Measurements from ENCODE around the gene VPS52. TPM values are rescaled to one million over a fixed set of nuclear protein-coding genes. Genes with fewer than 3 reads are reported as not detected.

VPS52 gene
- total RNA-seq, 1 experiment from 2014 or later = 58.2 TPM

GRCh38 chr6:33250731-33251130 is 20.9 kb downstream of the VPS52 start (continued):
- TF ChIP-seq YY1 (IDR thresholded peaks at IDR 0.05; ENCODE audit: extremely low read depth, insufficient replicate concordance, low read depth, low read length) (no peak), ZBTB33 (IDR thresholded peaks at IDR 0.05; ENCODE audit: extremely low read depth, insufficient replicate concordance, low read length) (no peak), POLR2AphosphoS5 (IDR thresholded peaks at IDR 0.05; ENCODE audit: low read depth, low read length) (no peak), EGR1 (IDR thresholded peaks at IDR 0.05; ENCODE audit: low read depth) (no peak)

GRCh38 chr6:33249732-33250630 is 21.7 kb downstream of the VPS52 start:
- no peaks in the 10 kb centered on the region for H4K20me1 ChIP-seq (ENCODE audit: insufficient read depth)
- H3K9me2 ChIP-seq (ENCODE audit: insufficient read depth) = no peaks in the 10 kb centered on the region
- DNase-seq (ENCODE audit: low read depth, low spot score) (no peak), ATAC-seq (peak; percentile 2; the same call in 1 of the 2 replicates)
- peak overlapping the region; percentile 88 for H3K9ac ChIP-seq (ENCODE audit: low read length)
- no peaks in the 10 kb centered on the region for H3K27me3 ChIP-seq (ENCODE audit: insufficient read depth, low read length)
- no peaks in the 10 kb centered on the region for H3K36me3 ChIP-seq (ENCODE audit: control insufficient read depth in 1 of 2, insufficient read depth in 2 of 2, low read length in 2 of 2)
- BruUV-seq (replicated peaks) = TSS peak; percentile 75
- H3K27ac ChIP-seq (ENCODE audit: low read depth, low read length) = peak overlapping the region; percentile 90
- H3K79me2 ChIP-seq (ENCODE audit: insufficient read depth, low read length) = no peaks in the 10 kb centered on the region
- ChIA-PET POLR2A (interaction anchor here (0.6 to 4.0 kb wide), 9 partner anchors 8 to 278 kb away, joined by 3 to 24 read pairs (median 5); partner anchors contain the start of genes B3GALT4, RPS18 and VPS52), CTCF (interaction anchor here (0.7 to 4.3 kb wide), 9 partner anchors 11 to 235 kb away, joined by 3 to 49 read pairs (median 10); no protein-coding TSS in a partner anchor), RAD21 (ENCODE audit: low non-redundant PET in 1 of 2, low total read pairs in 2 of 2, uncharacterized antibody in 2 of 2, unreplicated experiment in 2 of 2) (no interaction called here)
- H3K4me2 ChIP-seq (ENCODE audit: low read length) = peak overlapping the region; percentile 99
- H3K9me3 ChIP-seq (ENCODE audit: control insufficient read depth in 1 of 2, insufficient read depth in 1 of 2, low read depth in 1 of 2, low read length in 2 of 2) = no peaks in the 10 kb centered on the region
- TF ChIP-seq ATF3 (IDR thresholded peaks at IDR 0.05) = no peak
- no peak for TF ChIP-seq ZNF274 (IDR thresholded peaks at IDR 0.05; ENCODE audit: low read depth, low read length)
- TF ChIP-seq TCF7L2 (IDR thresholded peaks at IDR 0.05; ENCODE audit: borderline replicate concordance, extremely low read depth, insufficient read depth, insufficient read length) = no peak
- TF ChIP-seq MAX (IDR thresholded peaks at IDR 0.05) = no peak
- TF ChIP-seq CBX3 (IDR thresholded peaks at IDR 0.05; ENCODE audit: low read depth) = no peak
- no peak for TF ChIP-seq JUND (IDR thresholded peaks at IDR 0.05)
- TF ChIP-seq RAD21 (IDR thresholded peaks at IDR 0.05; ENCODE audit: low read depth) = no peak
- TF ChIP-seq REST (IDR thresholded peaks at IDR 0.05; ENCODE audit: low read depth) = no peak
- no peak for TF ChIP-seq ELF1 (IDR thresholded peaks at IDR 0.05; ENCODE audit: borderline replicate concordance, low read depth)
- peak overlapping the region; percentile 74 to 85 for H3K4me3 ChIP-seq (replicated peaks in 1 of 2; ENCODE audit: low read depth in 1 of 2, low read length in 2 of 2)
- no peak overlapping the region for H2AFZ ChIP-seq (ENCODE audit: low read depth, low read length, poor library complexity, severe bottlenecking)
- H3K4me1 ChIP-seq (ENCODE audit: control insufficient read depth in 1 of 2, insufficient read depth in 2 of 2, low read length in 2 of 2) = peaks cover 16 to 38% of the 10 kb centered on the region in 2 experiments
- intact Hi-C loops (cut with micrococcal nuclease) = loop anchor here (1.0 to 2.0 kb wide), 4 partner anchors 45 to 250 kb away; partner anchors contain the start of genes HSD17B8, RXRB and SLC39A7

Measured in HCT116 (cell line).